Measurements from ENCODE around the gene MRPL50.

DNA sequence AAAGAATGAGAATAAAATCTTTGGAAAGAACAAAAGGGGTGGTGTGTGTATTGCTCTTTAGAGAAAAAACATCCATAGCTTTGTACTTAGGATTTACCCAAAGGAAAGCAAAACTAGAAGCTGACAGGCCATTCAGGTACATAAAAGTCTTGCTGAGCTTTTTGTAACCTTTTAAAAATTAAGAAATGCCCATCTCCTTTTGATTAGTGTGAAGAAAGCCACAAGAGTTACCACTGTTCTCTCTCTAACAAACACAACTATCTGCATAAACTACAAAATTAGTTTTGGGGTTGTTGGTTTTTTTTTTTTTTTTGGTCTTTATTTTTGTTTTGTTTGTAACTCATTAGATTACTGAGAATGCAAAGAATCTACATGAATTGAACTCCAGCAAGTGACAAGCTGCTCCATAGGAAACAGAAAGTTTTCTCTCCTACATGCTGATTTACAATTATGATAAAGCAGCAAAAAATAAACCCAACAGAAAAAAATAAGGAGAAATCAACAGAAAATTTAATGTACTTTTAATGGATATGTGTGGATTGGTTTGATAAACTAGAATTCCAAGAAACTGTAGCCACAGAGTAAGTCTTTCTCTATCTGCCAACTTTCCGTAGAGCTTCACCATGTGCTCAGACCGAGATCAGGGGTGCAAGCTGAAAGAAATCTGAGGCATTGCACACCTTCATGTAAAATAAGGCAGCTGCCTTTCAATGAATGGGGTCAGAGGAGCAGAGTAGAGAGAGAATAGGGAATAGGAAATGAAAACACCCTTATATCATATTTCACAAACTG lies 25.9 kb downstream of the MRPL50 start:
- TF ChIP-seq, protein P1, sequence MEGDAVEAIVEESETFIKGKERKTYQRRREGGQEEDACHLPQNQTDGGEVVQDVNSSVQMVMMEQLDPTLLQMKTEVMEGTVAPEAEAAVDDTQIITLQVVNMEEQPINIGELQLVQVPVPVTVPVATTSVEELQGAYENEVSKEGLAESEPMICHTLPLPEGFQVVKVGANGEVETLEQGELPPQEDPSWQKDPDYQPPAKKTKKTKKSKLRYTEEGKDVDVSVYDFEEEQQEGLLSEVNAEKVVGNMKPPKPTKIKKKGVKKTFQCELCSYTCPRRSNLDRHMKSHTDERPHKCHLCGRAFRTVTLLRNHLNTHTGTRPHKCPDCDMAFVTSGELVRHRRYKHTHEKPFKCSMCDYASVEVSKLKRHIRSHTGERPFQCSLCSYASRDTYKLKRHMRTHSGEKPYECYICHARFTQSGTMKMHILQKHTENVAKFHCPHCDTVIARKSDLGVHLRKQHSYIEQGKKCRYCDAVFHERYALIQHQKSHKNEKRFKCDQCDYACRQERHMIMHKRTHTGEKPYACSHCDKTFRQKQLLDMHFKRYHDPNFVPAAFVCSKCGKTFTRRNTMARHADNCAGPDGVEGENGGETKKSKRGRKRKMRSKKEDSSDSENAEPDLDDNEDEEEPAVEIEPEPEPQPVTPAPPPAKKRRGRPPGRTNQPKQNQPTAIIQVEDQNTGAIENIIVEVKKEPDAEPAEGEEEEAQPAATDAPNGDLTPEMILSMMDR (conservative IDR thresholded peaks at IDR 0.05 in 1 of 2, IDR thresholded peaks at IDR 0.05 in 1 of 2; ENCODE audit: extremely low read depth in 1 of 2, insufficient read depth in 1 of 2, low read depth in 1 of 2, low read length in 2 of 2), result no peak
- TF ChIP-seq EZH2 (IDR thresholded peaks at IDR 0.05; ENCODE audit: borderline replicate concordance, low read length), result no peak
